IMR-90 (cell line): Measurements from ENCODE around the gene PPDPF. TPM values are rescaled to one million over a fixed set of nuclear protein-coding genes. Genes with fewer than 3 reads are reported as not detected.

Experiments used
- ATAC-seq: fragments of 200-7000 bp; cut with Tn5 transposase; 2 replicates; pipeline ENCODE4 v1.9.1; 2020; ENCODE audit warnings: low read depth, mild to moderate bottlenecking, moderate library complexity
- BruUV-seq: library from RNA; stranded (reverse); fragments of 400-500 nt; replicated peaks from 2 replicates; lab custom pipeline; 2021; lab: Mats Ljungman, UMichigan
- CTCF ChIA-PET: fragments of 300-600 bp; formaldehyde crosslinking; extraction: SDS; loops from one replicate; lab custom pipeline; 2021; ENCODE audit warnings: antibody characterized with exemption; lab: Yijun Ruan, JAX
- POLR2A ChIA-PET: fragments of 300-600 bp; sonication (Branson Sonifier 250); formaldehyde crosslinking; loops from one replicate; lab custom pipeline; 2022; ENCODE audit warnings: antibody characterized with exemption; ENCODE audit not compliant: unreplicated experiment; lab: Charles Lee
- DNase-seq: peaks from one replicate; pipeline ENCODE4 v3.0.0; 2013
- H2AFZ ChIP-seq: replicated peaks from 2 replicates; pipeline ENCODE3; 2013; ENCODE audit warnings: low read length, mild to moderate bottlenecking; ENCODE audit not compliant: poor library complexity
- H2AK5ac ChIP-seq: 2 replicates; pipeline ENCODE4 v1.6.1; 2013; ENCODE audit warnings: low read depth, low read length, inconsistent platforms
- H2AK9ac ChIP-seq: replicated peaks from 2 replicates; pipeline ENCODE3; 2013; ENCODE audit warnings: mild to moderate bottlenecking, low read depth, low read length, moderate library complexity; ENCODE audit not compliant: poor library complexity
- H2BK120ac ChIP-seq: 2 replicates; pipeline ENCODE4 v1.6.1; 2013; ENCODE audit warnings: low read depth, low read length, inconsistent platforms
- H2BK15ac ChIP-seq: 3 replicates; pipeline ENCODE4 v1.6.1; 2013; ENCODE audit warnings: low read depth, low read length, inconsistent platforms
- H2BK20ac ChIP-seq: 2 replicates; pipeline ENCODE4 v1.6.1; 2013; ENCODE audit warnings: low read depth, mild to moderate bottlenecking, inconsistent platforms, low read length, moderate library complexity
- H2BK5ac ChIP-seq: 2 replicates; pipeline ENCODE4 v1.6.1; 2013; ENCODE audit warnings: mild to moderate bottlenecking, low read depth, low read length, inconsistent platforms; ENCODE audit not compliant: poor library complexity, severe bottlenecking
- H3K14ac ChIP-seq: replicated peaks from 2 replicates; pipeline ENCODE4 v1.6.1; 2013; ENCODE audit warnings: low read depth, low read length, inconsistent platforms
- H3K18ac ChIP-seq: 2 replicates; pipeline ENCODE4 v1.6.1; 2013; ENCODE audit warnings: low read depth, low read length, control low read depth
- H3K23ac ChIP-seq: 2 replicates; pipeline ENCODE4 v1.6.1; 2013; ENCODE audit warnings: low read depth, low read length, inconsistent platforms
- H3K27ac ChIP-seq: 2 replicates; pipeline ENCODE4 v1.5.1; 2013; ENCODE audit warnings: mild to moderate bottlenecking, control low read depth, low read length; ENCODE audit not compliant: insufficient read depth
- H3K27me3 ChIP-seq: 2 replicates; pipeline ENCODE4 v1.6.1; 2013; ENCODE audit warnings: low read length; ENCODE audit not compliant: control insufficient read depth, insufficient read depth
- H3K36me3 ChIP-seq: 2 replicates; pipeline ENCODE4 v1.6.1; 2013; ENCODE audit warnings: low read length, mixed read lengths; ENCODE audit not compliant: control insufficient read depth, insufficient read depth
- H3K4ac ChIP-seq: 2 replicates; pipeline ENCODE4 v1.6.1; 2013; ENCODE audit warnings: low read depth, low read length, inconsistent platforms
- H3K4me1 ChIP-seq: 2 replicates; pipeline ENCODE4 v1.6.1; 2013; ENCODE audit warnings: low read length, mixed read lengths; ENCODE audit not compliant: control insufficient read depth, insufficient read depth
- H3K4me2 ChIP-seq: 2 replicates; pipeline ENCODE4 v1.6.1; 2013; ENCODE audit warnings: low read depth, mild to moderate bottlenecking, control low read depth, low read length, moderate library complexity
- H3K4me3 ChIP-seq: 2 replicates; pipeline ENCODE4 v1.5.1; 2013; ENCODE audit warnings: low read depth, mild to moderate bottlenecking, control low read depth, low read length, moderate library complexity; ENCODE audit not compliant: insufficient read depth
- H3K56ac ChIP-seq: 2 replicates; pipeline ENCODE4 v1.6.1; 2013; ENCODE audit warnings: low read length, inconsistent platforms; ENCODE audit not compliant: insufficient read depth; ENCODE audit errors: extremely low read depth
- H3K79me1 ChIP-seq, 2 experiments: 2 replicates each; pipeline ENCODE4 v1.6.1; 2013; ENCODE audit warnings: low read length in 2 of 2, inconsistent platforms in 1 of 2, low read depth in 1 of 2
- H3K9ac ChIP-seq: 2 replicates; pipeline ENCODE4 v1.6.1; 2013; ENCODE audit warnings: low read depth, low read length, control low read depth
- H3K9me1 ChIP-seq: 2 replicates; pipeline ENCODE4 v1.6.1; 2013; ENCODE audit warnings: low read length, inconsistent platforms; ENCODE audit not compliant: insufficient read depth
- H3K9me3 ChIP-seq: 2 replicates; pipeline ENCODE4 v1.6.1; 2013; ENCODE audit warnings: low read length; ENCODE audit not compliant: control insufficient read depth, insufficient read depth
- H4K20me1 ChIP-seq: 2 replicates; pipeline ENCODE4 v1.6.1; 2013; ENCODE audit warnings: low read length, inconsistent platforms; ENCODE audit not compliant: insufficient read depth
- H4K5ac ChIP-seq: 2 replicates; pipeline ENCODE4 v1.6.1; 2013; ENCODE audit warnings: mild to moderate bottlenecking, low read depth, low read length, control low read depth
- H4K8ac ChIP-seq, 2 experiments: 2 replicates each; pipeline ENCODE4 v1.6.1; 2013; ENCODE audit warnings: low read depth in 2 of 2, low read length in 2 of 2, control low read depth in 1 of 2, inconsistent platforms in 1 of 2
- H4K91ac ChIP-seq: 2 replicates; pipeline ENCODE4 v1.6.1; 2013; ENCODE audit warnings: low read depth, low read length, inconsistent platforms; ENCODE audit not compliant: insufficient read depth
- BHLHE40 ChIP-seq: fragments of 150-350 bp; IDR thresholded peaks from 2 replicates; pipeline ENCODE4 v1.6.1; 2016; ENCODE audit warnings: mild to moderate bottlenecking, low read depth, low read length
- CEBPB ChIP-seq: IDR thresholded peaks from 2 replicates; pipeline ENCODE4 v1.6.1; 2012; ENCODE audit warnings: low read depth, low read length, improper control_type of control experiment
- CHD1 ChIP-seq: IDR thresholded peaks from 2 replicates; pipeline ENCODE4 v1.6.1; 2012; ENCODE audit warnings: low read depth, low read length, improper control_type of control experiment
- FOS ChIP-seq: fragments of 150-350 bp; IDR thresholded peaks from 2 replicates; pipeline ENCODE4 v1.6.1; 2016; ENCODE audit warnings: low read depth, low read length
- MAFK ChIP-seq: IDR thresholded peaks from 2 replicates; pipeline ENCODE4 v1.6.1; 2012; ENCODE audit warnings: low read depth, low read length, improper control_type of control experiment
- MAZ ChIP-seq: IDR thresholded peaks from 2 replicates; pipeline ENCODE4 v1.6.1; 2012; ENCODE audit warnings: low read depth, mild to moderate bottlenecking, low read length, improper control_type of control experiment, moderate library complexity, borderline replicate concordance
- MXI1 ChIP-seq: IDR thresholded peaks from 2 replicates; pipeline ENCODE4 v1.6.1; 2012; ENCODE audit warnings: low read depth, mild to moderate bottlenecking, low read length, moderate library complexity, borderline replicate concordance
- POLR2A ChIP-seq: IDR thresholded peaks from 2 replicates; pipeline ENCODE4 v1.6.1; 2012; ENCODE audit warnings: mild to moderate bottlenecking, low read depth, low read length
- RCOR1 ChIP-seq: IDR thresholded peaks from 2 replicates; pipeline ENCODE4 v1.6.1; 2012; ENCODE audit warnings: mild to moderate bottlenecking, low read length, improper control_type of control experiment; ENCODE audit not compliant: insufficient replicate concordance
- RFX5 ChIP-seq: IDR thresholded peaks from 2 replicates; pipeline ENCODE4 v1.8.0; 2012; ENCODE audit warnings: low read depth, mild to moderate bottlenecking, low read length, moderate library complexity
- SMC3 ChIP-seq: fragments of 150-350 bp; IDR thresholded peaks from 2 replicates; pipeline ENCODE4 v1.6.1; 2016; ENCODE audit warnings: low read depth, mild to moderate bottlenecking, antibody characterized with exemption, low read length, moderate library complexity
- WGBS, 2 experiments: methylation state at CpG; one replicate each; pipeline versions ENCODE4 v1.1.5 to v1.1.7; 2013; ENCODE audit warnings: missing lambda C conversion rate in 2 of 2; ENCODE audit not compliant: insufficient read length in 1 of 2; ENCODE audit errors: extremely low coverage in 2 of 2; 5-methylcytosine and 5-hydroxymethylcytosine counted together
- dilution Hi-C: fragments of 300-500 bp; cut with HindIII; formaldehyde crosslinking; loops from one replicate; pipeline ENCODE4 v1.14.3; 2018; ENCODE audit warnings: low sequenced_read_pairs; ENCODE audit not compliant: unreplicated experiment
- in situ Hi-C: fragments of 300-500 bp; cut with MboI; formaldehyde crosslinking; loops from 3 replicates; pipeline ENCODE4 v1.14.3; 2019; ENCODE audit warnings: low sequenced_read_pairs, inconsistent platforms, mixed read lengths
- intact Hi-C: fragments of 100-400 bp; cut with micrococcal nuclease; formaldehyde crosslinking; loops from 2 replicates; pipeline ENCODE4 v1.10.0; 2022
- polyA plus RNA-seq, 3 experiments: library from polyadenylated mRNA; depleted of rRNA; stranded (reverse); fragments of >200 nt; gene quantifications; 2 replicates each; pipeline ENCODE4 v1.2.3, GENCODE V29; 2012; ENCODE audit warnings: low replicate concordance in 1 of 3
- total RNA-seq: library from RNA; depleted of rRNA; stranded (reverse); fragments of >200 nt; gene quantifications from 2 replicates; pipeline ENCODE4 v1.2.3, GENCODE V29; 2012
- TF ChIP-seq, protein P1 (sequence below): fragments of 150-350 bp; IDR thresholded peaks from 2 replicates; pipeline ENCODE4 v1.6.1; 2017; ENCODE audit warnings: mild to moderate bottlenecking, antibody characterized with exemption, low read length, low read depth
- TF ChIP-seq, protein P2 (sequence below): conservative IDR thresholded peaks from 2 replicates; pipeline ENCODE4 v1.5.1; 2012; ENCODE audit warnings: mild to moderate bottlenecking, low read depth, low read length, improper control_type of control experiment
- TF ChIP-seq, protein P3 (sequence below): fragments of 150-350 bp; IDR thresholded peaks from 2 replicates; pipeline ENCODE4 v1.6.1; 2016; ENCODE audit warnings: low read depth, mild to moderate bottlenecking, low read length, moderate library complexity, borderline replicate concordance

Gene PPDPF
- total and polyA plus RNA-seq, 2 of the 4 experiments (the other 2 are of a cell fraction), result 12.9 to 171 TPM

DNA sequence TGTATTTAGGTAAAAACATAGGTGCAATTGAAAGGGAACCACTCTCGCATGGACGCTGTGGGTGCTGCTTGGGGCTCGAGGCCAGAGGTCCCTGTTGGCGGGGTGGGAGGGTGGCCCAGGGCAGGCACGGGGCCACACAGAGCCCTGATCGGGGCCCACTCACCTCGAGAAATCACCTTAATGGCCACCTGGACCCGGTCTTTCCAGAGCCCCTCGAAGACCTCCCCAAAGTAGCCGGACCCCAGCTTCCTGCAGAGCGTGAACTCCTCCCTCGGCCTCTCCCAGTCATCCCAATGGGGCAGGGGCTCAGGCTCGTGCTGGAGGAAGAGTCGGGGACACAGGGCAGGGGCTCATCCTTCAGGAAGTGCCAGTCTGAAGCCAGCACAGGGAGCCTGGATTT is 12.8 kb downstream of the PPDPF start:
- DNase-seq, result no peak
- Histone ChIP-seq H4K91ac (no peak overlapping the region), H3K79me1 (no peaks in the 10 kb centered on the region), H3K27ac (no peak overlapping the region), H2BK120ac (no peak overlapping the region), H3K23ac (no peak overlapping the region), H2BK5ac (no peak overlapping the region), H2AK5ac (no peak overlapping the region), H3K27me3 (peaks cover 4% of the 10 kb centered on the region; the same call in 1 of the 2 replicates), H2BK15ac (no peak overlapping the region), H4K20me1 (no peaks in the 10 kb centered on the region), H3K9me3 (no peaks in the 10 kb centered on the region), H4K5ac (no peak overlapping the region), H3K4me2 (no peak overlapping the region), H3K14ac (no peak overlapping the region), H3K4me1 (no peaks in the 10 kb centered on the region; the same call in 1 of the 2 replicates), H3K4me3 (no peak overlapping the region), H2AFZ (no peak overlapping the region), H3K4ac (no peak overlapping the region), H3K9me1 (no peaks in the 10 kb centered on the region), H3K36me3 (no peaks in the 10 kb centered on the region), H3K18ac (no peak overlapping the region), H4K8ac (no peak overlapping the region), H2BK20ac (no peak overlapping the region), H2AK9ac (no peak overlapping the region), H3K9ac (no peak overlapping the region), H3K56ac (no peak overlapping the region)
- ChIA-PET POLR2A (no interaction called here), CTCF (no interaction called here)
- ATAC-seq, result no peak
- in situ Hi-C loops, result loop anchor here (10.0 kb wide), 2 partner anchors 331 to 441 kb away; partner anchors contain the start of genes ABHD16B, SAMD10 and TPD52L2
- intact Hi-C loops, result loop anchor here (10.0 kb wide), 1 partner anchor 121 kb away; the partner anchor contains the start of genes RTEL1 and STMN3
- WGBS, 2 experiments, result 61% methylated on average over 7 of the region's 14 CpGs; no CpG with 5 or more reads in 1 of the 2 experiments
- BruUV-seq, result no TSS peak
- TF ChIP-seq, protein P1, sequence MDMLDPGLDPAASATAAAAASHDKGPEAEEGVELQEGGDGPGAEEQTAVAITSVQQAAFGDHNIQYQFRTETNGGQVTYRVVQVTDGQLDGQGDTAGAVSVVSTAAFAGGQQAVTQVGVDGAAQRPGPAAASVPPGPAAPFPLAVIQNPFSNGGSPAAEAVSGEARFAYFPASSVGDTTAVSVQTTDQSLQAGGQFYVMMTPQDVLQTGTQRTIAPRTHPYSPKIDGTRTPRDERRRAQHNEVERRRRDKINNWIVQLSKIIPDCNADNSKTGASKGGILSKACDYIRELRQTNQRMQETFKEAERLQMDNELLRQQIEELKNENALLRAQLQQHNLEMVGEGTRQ, result no peak
- TF ChIP-seq, protein P2, sequence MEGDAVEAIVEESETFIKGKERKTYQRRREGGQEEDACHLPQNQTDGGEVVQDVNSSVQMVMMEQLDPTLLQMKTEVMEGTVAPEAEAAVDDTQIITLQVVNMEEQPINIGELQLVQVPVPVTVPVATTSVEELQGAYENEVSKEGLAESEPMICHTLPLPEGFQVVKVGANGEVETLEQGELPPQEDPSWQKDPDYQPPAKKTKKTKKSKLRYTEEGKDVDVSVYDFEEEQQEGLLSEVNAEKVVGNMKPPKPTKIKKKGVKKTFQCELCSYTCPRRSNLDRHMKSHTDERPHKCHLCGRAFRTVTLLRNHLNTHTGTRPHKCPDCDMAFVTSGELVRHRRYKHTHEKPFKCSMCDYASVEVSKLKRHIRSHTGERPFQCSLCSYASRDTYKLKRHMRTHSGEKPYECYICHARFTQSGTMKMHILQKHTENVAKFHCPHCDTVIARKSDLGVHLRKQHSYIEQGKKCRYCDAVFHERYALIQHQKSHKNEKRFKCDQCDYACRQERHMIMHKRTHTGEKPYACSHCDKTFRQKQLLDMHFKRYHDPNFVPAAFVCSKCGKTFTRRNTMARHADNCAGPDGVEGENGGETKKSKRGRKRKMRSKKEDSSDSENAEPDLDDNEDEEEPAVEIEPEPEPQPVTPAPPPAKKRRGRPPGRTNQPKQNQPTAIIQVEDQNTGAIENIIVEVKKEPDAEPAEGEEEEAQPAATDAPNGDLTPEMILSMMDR, result no peak
- TF ChIP-seq RFX5, result no peak
- no peak for TF ChIP-seq BHLHE40
- TF ChIP-seq SMC3, result no peak
- TF ChIP-seq RCOR1, result no peak
- no peak for TF ChIP-seq CHD1
- TF ChIP-seq CEBPB, result no peak
- TF ChIP-seq MXI1, result no peak
- TF ChIP-seq POLR2A, result no peak
- TF ChIP-seq FOS, result no peak
- TF ChIP-seq MAFK, result no peak
- TF ChIP-seq MAZ, result no peak
- TF ChIP-seq, protein P3, sequence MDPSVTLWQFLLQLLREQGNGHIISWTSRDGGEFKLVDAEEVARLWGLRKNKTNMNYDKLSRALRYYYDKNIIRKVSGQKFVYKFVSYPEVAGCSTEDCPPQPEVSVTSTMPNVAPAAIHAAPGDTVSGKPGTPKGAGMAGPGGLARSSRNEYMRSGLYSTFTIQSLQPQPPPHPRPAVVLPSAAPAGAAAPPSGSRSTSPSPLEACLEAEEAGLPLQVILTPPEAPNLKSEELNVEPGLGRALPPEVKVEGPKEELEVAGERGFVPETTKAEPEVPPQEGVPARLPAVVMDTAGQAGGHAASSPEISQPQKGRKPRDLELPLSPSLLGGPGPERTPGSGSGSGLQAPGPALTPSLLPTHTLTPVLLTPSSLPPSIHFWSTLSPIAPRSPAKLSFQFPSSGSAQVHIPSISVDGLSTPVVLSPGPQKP, result no peak
- dilution Hi-C loops, result no loop called here
